CD4-positive, CD25-positive, alpha-beta regulatory T cell (primary cell): ENCODE data around the gene CTTNBP2NL. TPM values are rescaled to one million over a fixed set of nuclear protein-coding genes. Genes with fewer than 3 reads are reported as not detected.

Source experiments
- ATAC-seq, 2 donors: fragments of 150-1000 bp; cut with Tn5 transposase; one replicate each; pipeline ENCODE4 v1.10.0; 2021; ENCODE audit warnings: low read depth in 2 of 2, moderate number of reproducible peaks in 2 of 2, moderate library complexity in 1 of 2
- DNase-seq, 3 donors: peaks; one replicate each; pipeline versions ENCODE4 v3.0.0 to v3.0.0-alpha.2; 2012 to 2022; ENCODE audit warnings: mixed read lengths in 1 of 3
- H3K27ac ChIP-seq: one replicate; pipeline ENCODE4 v1.7.0; 2013; ENCODE audit warnings: mild to moderate bottlenecking, low read length; ENCODE audit not compliant: insufficient read depth, poor library complexity, severe bottlenecking
- H3K27me3 ChIP-seq: one replicate; pipeline ENCODE4 v1.7.0; 2013; ENCODE audit warnings: low read length; ENCODE audit not compliant: control insufficient read depth, insufficient read depth
- H3K36me3 ChIP-seq: one replicate; pipeline ENCODE4 v1.7.0; 2013; ENCODE audit warnings: mild to moderate bottlenecking, low read length, moderate library complexity; ENCODE audit not compliant: control insufficient read depth, insufficient read depth
- H3K4me1 ChIP-seq: 2 replicates; pipeline ENCODE4 v1.7.0; 2013; ENCODE audit warnings: mild to moderate bottlenecking, low read length; ENCODE audit not compliant: insufficient read depth, control insufficient read depth, poor library complexity, severe bottlenecking
- H3K4me3 ChIP-seq: one replicate; pipeline ENCODE4 v1.7.0; 2013; ENCODE audit warnings: low read depth, mild to moderate bottlenecking, low read length, moderate library complexity
- H3K9me3 ChIP-seq, 2 experiments: 1 replicate in 1 of 2; 2 replicates in 1 of 2; pipeline ENCODE4 v1.7.0; 2013; ENCODE audit warnings: low read length in 2 of 2, mild to moderate bottlenecking in 1 of 2, moderate library complexity in 1 of 2; ENCODE audit not compliant: control insufficient read depth in 2 of 2
- H3K27ac Mint-ChIP-seq, 3 donors: one replicate each; pipeline ENCODE4 v1.8.0; 2020 to 2022; ENCODE audit warnings: mild to moderate bottlenecking in 3 of 3, mixed read lengths in 3 of 3, moderate library complexity in 2 of 3
- H3K27me3 Mint-ChIP-seq: one replicate; pipeline ENCODE4 v1.8.0; 2022; ENCODE audit warnings: mild to moderate bottlenecking, mixed read lengths
- H3K36me3 Mint-ChIP-seq: one replicate; pipeline ENCODE4 v1.8.0; 2020; ENCODE audit warnings: mixed read lengths
- H3K4me1 Mint-ChIP-seq, 4 donors: one replicate each; pipeline ENCODE4 v1.8.0; 2020 to 2022; ENCODE audit warnings: mixed read lengths in 4 of 4, mild to moderate bottlenecking in 1 of 4
- H3K4me3 Mint-ChIP-seq, 4 donors: one replicate each; pipeline ENCODE4 v1.8.0; 2020 to 2022; ENCODE audit warnings: mild to moderate bottlenecking in 4 of 4, mixed read lengths in 4 of 4, moderate library complexity in 3 of 4
- H3K9me3 Mint-ChIP-seq, 7 donors: one replicate each; pipeline ENCODE4 v1.8.0; 2020 to 2022; ENCODE audit warnings: mixed read lengths in 7 of 7, mild to moderate bottlenecking in 3 of 7, moderate library complexity in 2 of 7
- polyA plus RNA-seq, 4 donors: library from polyadenylated mRNA; unstranded; fragments of 300-500 nt; fragmentation: Illumina TruSeq; gene quantifications; one replicate each; pipeline ENCODE4 v1.2.3, GENCODE V29; 2021
- total RNA-seq: library from RNA; stranded (reverse); gene quantifications from one replicate; pipeline ENCODE4 v1.2.3, GENCODE V29; 2022

The CTTNBP2NL gene
- total and polyA plus RNA-seq, 5 donors from 2014 or later: 0.72 to 7.4 (median 1.1) TPM

GRCh38 chr1:112359961-112360767, 35.9 kb upstream of the CTTNBP2NL start:
- Histone ChIP-seq H3K27me3 (peaks cover 19% of the 10 kb centered on the region), H3K4me1 (no peaks in the 10 kb centered on the region), H3K27ac (no peak overlapping the region), H3K36me3 (no peaks in the 10 kb centered on the region), H3K4me3 (no peak overlapping the region), H3K9me3 (no peaks in the 10 kb centered on the region)
- peaks cover 48% of the 10 kb centered on the region for H3K27me3 Mint-ChIP-seq
- H3K4me3 Mint-ChIP-seq: no peak overlapping the region
- no peaks in the 10 kb centered on the region for H3K9me3 Mint-ChIP-seq
- H3K36me3 Mint-ChIP-seq: no peaks in the 10 kb centered on the region
- H3K4me1 Mint-ChIP-seq: no peaks in the 10 kb centered on the region
- DNase-seq (no peak), ATAC-seq (no peak)
- no peak overlapping the region for H3K27ac Mint-ChIP-seq

GRCh38 chr1:112363636-112364035, 32.4 kb upstream of the CTTNBP2NL start:
- Mint-ChIP-seq H3K27me3 (peaks cover 52% of the 10 kb centered on the region), H3K4me3 (no peak overlapping the region), H3K36me3 (no peaks in the 10 kb centered on the region), H3K27ac (no peak overlapping the region), H3K9me3 (no peaks in the 10 kb centered on the region), H3K4me1 (no peaks in the 10 kb centered on the region)
- H3K27ac ChIP-seq: no peak overlapping the region
- peaks cover 13% of the 10 kb centered on the region for H3K27me3 ChIP-seq
- no peak overlapping the region for H3K4me3 ChIP-seq
- no peaks in the 10 kb centered on the region for H3K4me1 ChIP-seq
- ATAC-seq: no peak
- no peaks in the 10 kb centered on the region for H3K9me3 ChIP-seq
- no peak for DNase-seq
- H3K36me3 ChIP-seq: no peaks in the 10 kb centered on the region

- no peak for ATAC-seq
- Histone ChIP-seq H3K4me1 (no peaks in the 10 kb centered on the region), H3K27ac (no peak overlapping the region), H3K27me3 (peaks cover 21% of the 10 kb centered on the region), H3K4me3 (no peak overlapping the region), H3K36me3 (no peaks in the 10 kb centered on the region), H3K9me3 (no peaks in the 10 kb centered on the region)
- Mint-ChIP-seq H3K36me3 (no peaks in the 10 kb centered on the region), H3K9me3 (no peaks in the 10 kb centered on the region), H3K27me3 (peaks cover 55% of the 10 kb centered on the region), H3K4me1 (peaks cover 0 to 6% (median 2%) of the 10 kb centered on the region in 4 donors), H3K4me3 (no peak overlapping the region), H3K27ac (no peak overlapping the region)
- no peak for DNase-seq
Measured at GRCh38 chr1:112368198-112368597, 27.8 kb upstream of the CTTNBP2NL start.

DNA sequence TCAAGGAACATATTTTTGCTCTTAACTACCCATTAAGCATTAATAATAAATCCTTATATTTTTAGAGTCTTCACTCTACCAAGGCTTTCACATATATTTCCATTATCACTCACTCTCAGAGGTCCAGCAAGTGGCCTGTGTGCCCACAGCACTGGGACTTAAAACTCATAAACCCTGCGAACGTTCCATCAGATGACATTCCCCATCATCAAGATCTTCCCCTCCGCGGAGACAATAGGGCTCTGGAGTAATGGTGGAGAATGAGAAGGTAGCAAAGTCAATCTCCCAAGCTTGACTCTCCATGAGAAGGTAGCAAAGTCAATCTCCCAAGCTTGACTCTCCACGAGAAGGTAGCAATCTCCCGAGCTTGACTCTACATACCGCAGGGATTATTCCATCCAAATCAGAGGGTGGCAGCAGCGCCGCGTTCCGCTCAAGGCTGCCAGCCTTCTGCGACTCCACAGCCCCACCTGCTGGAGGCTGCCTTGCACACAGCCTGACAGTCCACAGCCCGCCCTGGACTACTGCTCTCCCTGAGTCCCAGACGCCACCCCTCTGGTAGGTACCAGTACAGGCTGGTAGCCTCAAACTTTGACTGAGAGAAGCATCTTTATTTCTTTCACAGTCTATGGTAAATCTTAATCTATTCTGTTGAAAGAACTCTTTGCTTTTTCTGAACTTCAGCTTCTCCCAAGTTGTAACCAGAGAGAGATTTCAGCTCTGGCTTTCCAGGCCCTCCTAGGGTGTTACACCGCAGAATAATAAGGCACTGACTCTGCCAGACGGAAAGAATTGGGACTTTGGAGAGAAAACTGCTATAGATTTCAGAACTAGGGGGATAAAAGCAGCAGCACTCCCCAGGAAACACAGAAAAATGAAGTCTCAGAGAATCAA, 26.4 kb upstream of the CTTNBP2NL start:
- Histone ChIP-seq H3K4me3 (no peak overlapping the region), H3K36me3 (no peaks in the 10 kb centered on the region), H3K4me1 (no peaks in the 10 kb centered on the region), H3K27ac (no peak overlapping the region), H3K9me3 (no peaks in the 10 kb centered on the region), H3K27me3 (peaks cover 21% of the 10 kb centered on the region)
- peaks cover 0 to 6% (median 2%) of the 10 kb centered on the region in 4 donors for H3K4me1 Mint-ChIP-seq
- no peaks in the 10 kb centered on the region for H3K36me3 Mint-ChIP-seq
- peak; percentile 65 to 76 (median 68) for DNase-seq
- H3K27ac Mint-ChIP-seq: no peak overlapping the region
- peaks cover 61% of the 10 kb centered on the region for H3K27me3 Mint-ChIP-seq
- no peak overlapping the region for H3K4me3 Mint-ChIP-seq
- peak; percentile 96 to 98 for ATAC-seq
- H3K9me3 Mint-ChIP-seq: no peaks in the 10 kb centered on the region

DNA sequence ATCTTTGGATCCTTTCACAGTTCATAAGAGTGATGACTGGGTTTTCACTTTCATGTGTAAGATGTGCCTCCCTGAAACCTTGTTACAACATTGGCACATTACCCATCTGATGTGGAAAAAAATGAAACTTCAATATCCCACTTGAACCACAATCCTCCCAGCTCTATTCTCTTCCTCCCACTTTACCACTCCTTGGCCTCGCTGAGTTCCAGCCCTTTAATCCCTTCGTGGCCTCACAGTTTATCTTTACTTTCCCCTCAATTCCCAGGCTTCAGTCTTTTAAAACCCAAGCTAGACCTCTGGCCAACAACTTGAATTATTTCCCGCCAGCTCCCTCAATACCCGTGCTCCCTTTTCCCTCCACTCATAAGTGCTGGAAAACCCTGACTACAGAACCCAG, 25.0 kb upstream of the CTTNBP2NL start:
- Mint-ChIP-seq H3K4me3 (no peak overlapping the region), H3K36me3 (no peaks in the 10 kb centered on the region), H3K27ac (no peak overlapping the region), H3K4me1 (peaks cover 0 to 6% (median 2%) of the 10 kb centered on the region in 4 donors), H3K27me3 (peaks cover 66% of the 10 kb centered on the region), H3K9me3 (peaks cover 0 to 1% (median 0%) of the 10 kb centered on the region in 7 donors)
- DNase-seq: no peak
- H3K4me1 ChIP-seq: no peaks in the 10 kb centered on the region
- no peak for ATAC-seq
- H3K36me3 ChIP-seq: no peaks in the 10 kb centered on the region
- no peaks in the 10 kb centered on the region for H3K9me3 ChIP-seq
- no peak overlapping the region for H3K4me3 ChIP-seq
- no peak overlapping the region for H3K27ac ChIP-seq
- H3K27me3 ChIP-seq: peaks cover 21% of the 10 kb centered on the region

DNA sequence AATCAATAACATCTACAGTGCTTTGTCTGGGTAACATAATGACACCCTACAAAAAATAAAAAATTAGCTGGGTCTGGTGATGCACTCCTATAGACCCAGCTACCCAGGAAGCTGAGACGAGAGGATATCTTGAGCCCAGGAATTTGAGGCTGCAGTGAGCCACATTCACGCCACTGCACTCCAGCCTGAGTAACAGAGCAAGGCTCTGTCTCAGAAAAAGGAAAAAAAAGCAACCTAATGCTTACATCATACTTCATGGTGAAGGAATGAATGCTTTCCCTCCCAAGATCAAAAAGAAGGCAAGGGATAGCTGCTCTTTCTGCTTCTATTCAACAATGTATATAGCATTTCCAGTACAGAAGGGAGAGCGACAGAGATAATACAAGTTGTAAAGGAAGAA, 24.2 kb upstream of the CTTNBP2NL start:
- Histone ChIP-seq H3K4me1 (no peaks in the 10 kb centered on the region), H3K9me3 (no peaks in the 10 kb centered on the region), H3K4me3 (no peak overlapping the region), H3K27ac (no peak overlapping the region), H3K27me3 (peaks cover 21% of the 10 kb centered on the region), H3K36me3 (no peaks in the 10 kb centered on the region)
- no peak overlapping the region for H3K27ac Mint-ChIP-seq
- DNase-seq: no peak
- no peaks in the 10 kb centered on the region for H3K36me3 Mint-ChIP-seq
- H3K9me3 Mint-ChIP-seq: peaks cover 0 to 1% (median 0%) of the 10 kb centered on the region in 7 donors
- peaks cover 68% of the 10 kb centered on the region for H3K27me3 Mint-ChIP-seq
- peaks cover 0 to 6% (median 2%) of the 10 kb centered on the region in 4 donors for H3K4me1 Mint-ChIP-seq
- no peak for ATAC-seq
- H3K4me3 Mint-ChIP-seq: no peak overlapping the region

DNA sequence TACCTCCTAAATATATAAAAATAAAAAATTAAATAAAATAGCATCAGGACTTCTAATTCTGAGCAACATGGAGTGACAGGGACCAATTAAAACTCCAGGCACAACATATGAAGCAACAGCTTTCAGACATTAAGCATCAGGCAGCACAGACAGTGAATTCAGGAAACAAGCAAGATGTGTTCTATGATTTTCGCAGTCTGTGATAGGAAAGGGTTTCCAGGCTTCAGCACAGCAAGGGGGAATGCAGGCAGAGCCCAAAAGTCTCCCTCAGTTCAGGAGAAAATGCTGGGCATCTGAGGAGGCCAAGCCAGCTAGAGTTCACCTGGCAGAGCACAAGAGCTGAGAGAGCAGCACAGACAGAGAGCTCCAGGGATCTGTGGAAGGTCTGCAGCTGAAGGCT, 22.2 kb upstream of the CTTNBP2NL start:
- Histone ChIP-seq H3K9me3 (no peaks in the 10 kb centered on the region), H3K27ac (no peak overlapping the region), H3K4me3 (no peak overlapping the region), H3K4me1 (no peaks in the 10 kb centered on the region), H3K27me3 (peaks cover 24% of the 10 kb centered on the region), H3K36me3 (no peaks in the 10 kb centered on the region)
- ATAC-seq (no peak), DNase-seq (no peak)
- Mint-ChIP-seq H3K36me3 (no peaks in the 10 kb centered on the region), H3K4me1 (peaks cover 0 to 6% (median 2%) of the 10 kb centered on the region in 4 donors), H3K27me3 (peaks cover 68% of the 10 kb centered on the region), H3K27ac (no peak overlapping the region), H3K4me3 (no peak overlapping the region), H3K9me3 (peaks cover 0 to 1% (median 0%) of the 10 kb centered on the region in 7 donors)
